ENCODE data around the gene SH2D3C. TPM values are rescaled to one million over a fixed set of nuclear protein-coding genes. Genes with fewer than 3 reads are reported as not detected.

Gene SH2D3C
- total RNA-seq, 1 donor from 2014 or later, result 2.0 TPM

GRCh38 chr9:127794001-127794791 lies 15.7 kb upstream of the SH2D3C start:
- Mint-ChIP-seq H3K27ac (peak overlapping the region; percentile 67), H3K36me3 (ENCODE audit: insufficient read depth) (peaks cover 13% of the 10 kb centered on the region), H3K27me3 (no peaks in the 10 kb centered on the region), H3K9me3 (ENCODE audit: low read depth) (no peaks in the 10 kb centered on the region), H3K4me1 (ENCODE audit: low read depth) (peaks cover 22% of the 10 kb centered on the region), H3K4me3 (ENCODE audit: low read depth) (no peak overlapping the region)
- TF ChIP-seq CTCF (IDR thresholded peaks at IDR 0.05; ENCODE audit: unreplicated experiment), result no peak
- no peak for DNase-seq (ENCODE audit: low spot score, unreplicated experiment)

- peak overlapping the region; percentile 62 for H3K27ac Mint-ChIP-seq
- no peak for TF ChIP-seq CTCF (IDR thresholded peaks at IDR 0.05; ENCODE audit: unreplicated experiment)
- peaks cover 15% of the 10 kb centered on the region for H3K36me3 Mint-ChIP-seq (ENCODE audit: insufficient read depth)
These were observed 14.7 kb upstream of the SH2D3C start for GRCh38 chr9:127793093-127793708.

GRCh38 chr9:127792417-127793031 lies 14.1 kb upstream of the SH2D3C start:
- peak overlapping the region; percentile 45 for H3K27ac Mint-ChIP-seq

More at GRCh38 chr9:127793093-127793708, 14.7 kb upstream of the SH2D3C start:
- Mint-ChIP-seq H3K27me3 (no peaks in the 10 kb centered on the region), H3K4me1 (ENCODE audit: low read depth) (peaks cover 15% of the 10 kb centered on the region), H3K4me3 (ENCODE audit: low read depth) (no peak overlapping the region), H3K9me3 (ENCODE audit: low read depth) (no peaks in the 10 kb centered on the region)
- DNase-seq (ENCODE audit: low spot score, unreplicated experiment), result no peak

GRCh38 chr9:127791085-127791484 lies 12.6 kb upstream of the SH2D3C start:
- Mint-ChIP-seq H3K4me3 (ENCODE audit: low read depth) (no peak overlapping the region), H3K4me1 (ENCODE audit: low read depth) (peaks cover 8% of the 10 kb centered on the region), H3K9me3 (ENCODE audit: low read depth) (no peaks in the 10 kb centered on the region), H3K36me3 (ENCODE audit: insufficient read depth) (peaks cover 21% of the 10 kb centered on the region), H3K27me3 (no peaks in the 10 kb centered on the region), H3K27ac (no peak overlapping the region)
- DNase-seq (ENCODE audit: low spot score, unreplicated experiment), result no peak
- TF ChIP-seq CTCF (IDR thresholded peaks at IDR 0.05; ENCODE audit: unreplicated experiment), result peak; percentile 12

More at GRCh38 chr9:127792417-127793031, 14.1 kb upstream of the SH2D3C start:
- Mint-ChIP-seq H3K27me3 (no peaks in the 10 kb centered on the region), H3K4me1 (ENCODE audit: low read depth) (peaks cover 10% of the 10 kb centered on the region), H3K36me3 (ENCODE audit: insufficient read depth) (peaks cover 19% of the 10 kb centered on the region), H3K9me3 (ENCODE audit: low read depth) (no peaks in the 10 kb centered on the region), H3K4me3 (ENCODE audit: low read depth) (no peak overlapping the region)
- no peak for DNase-seq (ENCODE audit: low spot score, unreplicated experiment)
- TF ChIP-seq CTCF (IDR thresholded peaks at IDR 0.05; ENCODE audit: unreplicated experiment), result no peak

GRCh38 chr9:127790094-127790855 lies 11.8 kb upstream of the SH2D3C start:
- H3K36me3 Mint-ChIP-seq (ENCODE audit: insufficient read depth), result peaks cover 21% of the 10 kb centered on the region
- no peak for DNase-seq (ENCODE audit: low spot score, unreplicated experiment)
- no peaks in the 10 kb centered on the region for H3K9me3 Mint-ChIP-seq (ENCODE audit: low read depth)
- no peaks in the 10 kb centered on the region for H3K27me3 Mint-ChIP-seq
- no peak overlapping the region for H3K27ac Mint-ChIP-seq
- H3K4me3 Mint-ChIP-seq (ENCODE audit: low read depth), result no peak overlapping the region
- H3K4me1 Mint-ChIP-seq (ENCODE audit: low read depth), result peaks cover 7% of the 10 kb centered on the region
- no peak for TF ChIP-seq CTCF (IDR thresholded peaks at IDR 0.05; ENCODE audit: unreplicated experiment)
